Endothelial cell of umbilical vein (primary cell): ENCODE measurements around the gene RFX2.
A peak's percentile ranks its signal among the peaks of the same experiment; 100 is the strongest.

Experiments
- CTCF ChIP-seq, 2 donors: IDR thresholded peaks; 1 replicate in 1 of 2; 2 replicates in 1 of 2; pipeline ENCODE4 v1.5.1; 2011; ENCODE audit warnings: low read length in 2 of 2, mild to moderate bottlenecking in 2 of 2, moderate library complexity in 2 of 2, control low read depth in 1 of 2, inconsistent platforms in 1 of 2, low read depth in 1 of 2; ENCODE audit not compliant: insufficient read depth in 1 of 2; ENCODE audit errors: extremely low read depth in 1 of 2
- FOS ChIP-seq: IDR thresholded peaks from 2 replicates; pipeline ENCODE4 v1.6.1; 2011; ENCODE audit warnings: mild to moderate bottlenecking, low read length, moderate library complexity, borderline replicate concordance; ENCODE audit not compliant: insufficient read depth
- MYC ChIP-seq: IDR thresholded peaks from one replicate; pipeline ENCODE4 v1.6.1; 2011; ENCODE audit warnings: mild to moderate bottlenecking, low read depth, low read length
- POLR2A ChIP-seq: IDR thresholded peaks from 2 replicates; pipeline ENCODE4 v1.6.1; 2012; ENCODE audit warnings: low read depth, mild to moderate bottlenecking, control low read depth, low read length
- POLR2AphosphoS5 ChIP-seq: IDR thresholded peaks from 2 replicates; pipeline ENCODE4 v1.6.1; 2012; ENCODE audit warnings: low read depth, mild to moderate bottlenecking, control low read depth, low read length, moderate library complexity; ENCODE audit not compliant: insufficient read depth

DNA sequence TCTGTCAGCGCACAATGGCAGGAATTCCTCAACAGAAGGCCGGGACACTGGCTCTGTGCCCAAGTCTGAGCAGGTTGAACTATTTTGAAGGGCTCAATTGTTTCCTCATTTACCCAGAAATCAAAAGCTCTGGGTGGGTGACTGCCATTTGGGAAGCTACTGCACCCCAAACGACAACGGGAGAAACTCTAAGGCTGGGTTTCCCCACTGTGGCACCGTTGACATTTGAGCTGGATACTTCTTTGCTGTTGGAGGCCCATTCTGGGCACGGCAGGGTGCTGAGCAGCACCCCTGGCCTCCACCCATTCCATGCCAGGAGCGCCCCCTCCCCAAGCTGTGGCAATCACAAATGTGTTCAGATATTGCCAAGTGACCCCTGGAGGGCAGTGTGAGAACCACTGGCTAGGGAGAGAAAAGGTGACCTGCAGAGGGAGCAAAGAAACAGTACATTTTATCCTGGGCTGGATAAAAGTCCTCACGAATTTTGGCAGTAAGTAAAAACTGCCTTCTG, 62.5 kb downstream of the RFX2 start:
- TF ChIP-seq CTCF (IDR thresholded peaks at IDR 0.05; ENCODE audit: extremely low read depth in 1 of 2, insufficient read depth in 1 of 2, low read depth in 1 of 2, low read length in 2 of 2), result peak; percentile 67 to 73
- TF ChIP-seq POLR2AphosphoS5, result no peak
- TF ChIP-seq POLR2A, result no peak
- no peak for TF ChIP-seq MYC
- no peak for TF ChIP-seq FOS
